GM23338 (cell line): ENCODE data around the gene MPRIP. TPM values are rescaled to one million over a fixed set of nuclear protein-coding genes. Genes with fewer than 3 reads are reported as not detected.

Experiments
- ATAC-seq: fragments of 200-7000 bp; cut with Tn5 transposase; 3 replicates; pipeline ENCODE4 v1.9.1; 2020
- DNase-seq: peaks from one replicate; pipeline ENCODE4 v3.0.0-alpha.2; 2015; ENCODE audit warnings: low spot score
- H2AFZ ChIP-seq: fragments of 200-600 bp; sonication (generic); 2 replicates; pipeline ENCODE4 v1.8.0; 2016; ENCODE audit warnings: antibody characterized with exemption, mild to moderate bottlenecking, moderate library complexity
- H3F3A ChIP-seq: fragments of 200-600 bp; sonication (generic); replicated peaks from 2 replicates; pipeline ENCODE4 v1.8.0; 2017; ENCODE audit warnings: antibody characterized with exemption, mixed run types, low read depth
- H3K27ac ChIP-seq: fragments of 200-600 bp; sonication (generic); 2 replicates; pipeline ENCODE4 v1.6.1; 2016; ENCODE audit warnings: low read depth
- H3K27me3 ChIP-seq: fragments of 200-600 bp; sonication (generic); 2 replicates; pipeline ENCODE4 v1.8.0; 2016; ENCODE audit warnings: mild to moderate bottlenecking, mixed run types, moderate library complexity; ENCODE audit not compliant: insufficient read depth
- H3K36me3 ChIP-seq: fragments of 200-600 bp; sonication (generic); 2 replicates; pipeline ENCODE4 v1.8.0; 2016; ENCODE audit warnings: mild to moderate bottlenecking; ENCODE audit not compliant: insufficient read depth
- H3K4me1 ChIP-seq: fragments of 200-600 bp; sonication (generic); 2 replicates; pipeline ENCODE4 v1.8.0; 2016; ENCODE audit warnings: mild to moderate bottlenecking, moderate library complexity; ENCODE audit not compliant: insufficient read depth
- H3K4me2 ChIP-seq: fragments of 200-600 bp; sonication (generic); 2 replicates; pipeline ENCODE4 v1.7.1; 2017; ENCODE audit warnings: mixed run types
- H3K4me3 ChIP-seq: fragments of 200-600 bp; sonication (generic); 2 replicates; pipeline ENCODE4 v1.6.1; 2016; ENCODE audit warnings: mixed run types
- H3K79me2 ChIP-seq: fragments of 200-600 bp; sonication (generic); replicated peaks from 2 replicates; pipeline ENCODE4 v1.8.0; 2017; ENCODE audit warnings: mild to moderate bottlenecking; ENCODE audit not compliant: insufficient read depth
- H3K9me2 ChIP-seq: fragments of 200-600 bp; sonication (generic); 2 replicates; pipeline ENCODE4 v1.8.0; 2017; ENCODE audit not compliant: insufficient read depth
- H4K20me1 ChIP-seq: fragments of 200-600 bp; sonication (generic); replicated peaks from 2 replicates; pipeline ENCODE4 v1.8.0; 2017; ENCODE audit warnings: mild to moderate bottlenecking; ENCODE audit not compliant: insufficient read depth
- H3K27ac Mint-ChIP-seq: 2 replicates; pipeline ENCODE4 v1.8.0; 2020; ENCODE audit warnings: inconsistent platforms, mild to moderate bottlenecking, moderate library complexity, mixed read lengths
- H3K27me3 Mint-ChIP-seq: 3 replicates; pipeline ENCODE4 v1.8.0; 2022; ENCODE audit warnings: low read depth, mild to moderate bottlenecking, moderate library complexity, mixed read lengths, inconsistent platforms; ENCODE audit not compliant: insufficient read depth, poor library complexity
- H3K36me3 Mint-ChIP-seq: 3 replicates; pipeline ENCODE4 v1.8.0; 2021; ENCODE audit warnings: low read depth, mild to moderate bottlenecking, inconsistent platforms, moderate library complexity, mixed read lengths
- H3K4me1 Mint-ChIP-seq: 3 replicates; pipeline ENCODE4 v1.8.0; 2020; ENCODE audit warnings: mild to moderate bottlenecking, inconsistent platforms, mixed read lengths
- H3K4me3 Mint-ChIP-seq: 3 replicates; pipeline ENCODE4 v1.8.0; 2021; ENCODE audit warnings: moderate library complexity, mild to moderate bottlenecking, inconsistent platforms, mixed read lengths
- H3K9me3 Mint-ChIP-seq: 3 replicates; pipeline ENCODE4 v1.8.0; 2020; ENCODE audit warnings: moderate library complexity, mild to moderate bottlenecking, inconsistent platforms, mixed read lengths
- CREB1 ChIP-seq: fragments of 250-450 bp; sonication (Bioruptor Pico); IDR thresholded peaks from 2 replicates; pipeline ENCODE4 v1.5.0; 2020; ENCODE audit warnings: low read depth, mild to moderate bottlenecking, moderate library complexity
- EZH2 ChIP-seq: fragments of 200-600 bp; sonication (generic); IDR thresholded peaks from one replicate; pipeline ENCODE4 v1.8.0; 2017; ENCODE audit warnings: antibody characterized with exemption, mild to moderate bottlenecking, low read depth; ENCODE audit not compliant: unreplicated experiment
- EZH2phosphoT487 ChIP-seq: fragments of 200-600 bp; sonication (generic); IDR thresholded peaks from one replicate; pipeline ENCODE4 v1.8.1; 2018; ENCODE audit warnings: antibody characterized with exemption; ENCODE audit not compliant: unreplicated experiment
- JUNB ChIP-seq: IDR thresholded peaks from one replicate; pipeline ENCODE4 v1.6.1; 2016; ENCODE audit warnings: antibody characterized with exemption; ENCODE audit not compliant: unreplicated experiment
- NANOG ChIP-seq: IDR thresholded peaks from 2 replicates; pipeline ENCODE4 v1.6.1; 2016; ENCODE audit warnings: antibody characterized with exemption, borderline replicate concordance
- POLR2AphosphoS5 ChIP-seq: IDR thresholded peaks from 2 replicates; pipeline ENCODE4 v1.6.1; 2016; ENCODE audit warnings: antibody characterized with exemption, low read depth
- STAT1 ChIP-seq: IDR thresholded peaks from one replicate; pipeline ENCODE4 v1.6.1; 2016; ENCODE audit warnings: antibody characterized with exemption; ENCODE audit not compliant: unreplicated experiment
- ZNF114 ChIP-seq: fragments of 250-450 bp; sonication (Bioruptor Pico); IDR thresholded peaks from 2 replicates; pipeline ENCODE4 v1.5.0; 2020; ENCODE audit warnings: mild to moderate bottlenecking, moderate library complexity
- ZNF331 ChIP-seq: fragments of 250-450 bp; sonication (Bioruptor Pico); IDR thresholded peaks from 2 replicates; pipeline ENCODE4 v1.5.0; 2020; ENCODE audit warnings: low read depth, mild to moderate bottlenecking, moderate library complexity
- polyA plus RNA-seq: library from polyadenylated mRNA; unstranded; fragments of >200 nt; fragmentation: Nextera tagmentation; extraction: Ambion mirVana; gene quantifications from 2 replicates; pipeline ENCODE4 v1.2.1, GENCODE V29; 2016
- total RNA-seq: library from RNA; depleted of rRNA; stranded (reverse); fragments of >200 nt; shearing (Covaris generic); gene quantifications from 2 replicates; pipeline ENCODE4 v1.2.3, GENCODE V29; 2014
- TF ChIP-seq, protein P1 (sequence below): IDR thresholded peaks from 2 replicates; pipeline ENCODE4 v1.6.1; 2016; ENCODE audit warnings: antibody characterized with exemption
- TF ChIP-seq, protein P2 (sequence below), 2 experiments: fragments of 200-600 bp in 1 of 2; sonication (generic) in 1 of 2; conservative IDR thresholded peaks; 2 replicates each; pipeline versions ENCODE4 v1.5.1 to v1.6.1; 2016 to 2017; ENCODE audit warnings: antibody characterized with exemption in 2 of 2, low read depth in 2 of 2, mild to moderate bottlenecking in 2 of 2, moderate library complexity in 1 of 2
- TF ChIP-seq, protein P3 (sequence below): IDR thresholded peaks from one replicate; pipeline ENCODE4 v1.6.1; 2018; ENCODE audit warnings: antibody characterized with exemption; ENCODE audit not compliant: unreplicated experiment
- TF ChIP-seq, protein P4 (sequence below): fragments of 250-450 bp; sonication (Bioruptor Pico); IDR thresholded peaks from 2 replicates; pipeline ENCODE4 v1.5.0; 2020; ENCODE audit warnings: mild to moderate bottlenecking, moderate library complexity

Gene MPRIP
- total and polyA plus RNA-seq, 2 experiments from 2014 or later: 39.3 to 113 TPM

DNA sequence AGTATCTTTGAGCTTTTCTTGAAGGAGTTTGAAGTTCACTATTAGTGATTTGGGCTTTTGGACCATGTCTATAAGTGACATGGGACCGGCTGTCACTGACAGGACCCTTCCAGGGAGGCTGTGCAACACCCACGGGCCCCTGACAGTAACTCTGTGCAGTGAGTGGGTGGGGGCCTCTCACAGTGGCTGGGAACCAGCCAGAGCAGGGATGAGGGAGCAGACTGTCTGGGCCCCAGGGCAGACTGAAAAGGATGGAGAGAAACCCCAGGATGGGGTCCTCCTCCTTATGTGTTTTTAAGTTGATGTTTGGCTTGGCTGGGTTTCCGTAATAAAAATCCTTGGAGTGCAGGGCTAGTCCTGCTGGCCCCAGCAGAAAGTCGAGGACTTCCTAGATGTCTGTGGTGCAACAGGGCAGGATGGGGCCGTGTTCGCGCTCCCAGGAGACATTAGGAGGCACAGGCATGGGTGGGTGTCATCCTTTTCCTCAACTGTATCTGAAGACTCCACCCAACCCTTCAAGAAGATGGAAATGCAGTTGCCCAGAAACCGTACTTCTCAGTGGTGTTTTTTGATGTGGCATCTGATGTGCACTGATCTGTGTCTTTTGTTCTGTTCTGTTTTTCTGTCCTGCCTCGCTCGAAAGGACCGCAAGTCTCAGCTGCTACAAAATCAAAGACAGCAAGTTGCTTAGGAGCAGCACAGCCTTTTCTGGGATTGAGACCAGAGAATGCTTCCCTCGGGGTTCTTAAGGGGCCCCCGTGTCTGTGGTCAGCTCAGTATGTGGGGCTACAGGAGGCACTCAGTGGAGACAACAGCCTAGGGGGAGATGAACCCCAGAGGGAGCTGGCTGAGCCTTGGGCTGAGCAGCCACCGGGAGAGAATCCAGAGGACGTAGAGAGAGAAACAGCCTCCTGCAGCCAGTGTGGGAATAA lies 139.7 kb downstream of the MPRIP start:
- Mint-ChIP-seq H3K4me1 (peaks cover 21% of the 10 kb centered on the region), H3K27me3 (peaks cover 1% of the 10 kb centered on the region), H3K27ac (no peak overlapping the region), H3K9me3 (no peaks in the 10 kb centered on the region), H3K36me3 (peaks cover 33% of the 10 kb centered on the region), H3K4me3 (no peak overlapping the region)
- Histone ChIP-seq H4K20me1 (no peaks in the 10 kb centered on the region; the same call in 1 of the 2 replicates), H3K9me2 (no peaks in the 10 kb centered on the region), H3K27ac (no peak overlapping the region), H3K4me1 (no peaks in the 10 kb centered on the region), H3F3A (no peaks in the 10 kb centered on the region), H2AFZ (no peak overlapping the region), H3K27me3 (no peaks in the 10 kb centered on the region), H3K36me3 (no peaks in the 10 kb centered on the region; the same call in 1 of the 2 replicates), H3K4me3 (no peak overlapping the region), H3K4me2 (no peak overlapping the region), H3K79me2 (no peaks in the 10 kb centered on the region)
- DNase-seq: no peak
- no peak for TF ChIP-seq EZH2phosphoT487
- TF ChIP-seq ZNF114 (CRISPR knock-in tag): no peak
- no peak for TF ChIP-seq JUNB
- TF ChIP-seq POLR2AphosphoS5: no peak
- TF ChIP-seq, protein P1, sequence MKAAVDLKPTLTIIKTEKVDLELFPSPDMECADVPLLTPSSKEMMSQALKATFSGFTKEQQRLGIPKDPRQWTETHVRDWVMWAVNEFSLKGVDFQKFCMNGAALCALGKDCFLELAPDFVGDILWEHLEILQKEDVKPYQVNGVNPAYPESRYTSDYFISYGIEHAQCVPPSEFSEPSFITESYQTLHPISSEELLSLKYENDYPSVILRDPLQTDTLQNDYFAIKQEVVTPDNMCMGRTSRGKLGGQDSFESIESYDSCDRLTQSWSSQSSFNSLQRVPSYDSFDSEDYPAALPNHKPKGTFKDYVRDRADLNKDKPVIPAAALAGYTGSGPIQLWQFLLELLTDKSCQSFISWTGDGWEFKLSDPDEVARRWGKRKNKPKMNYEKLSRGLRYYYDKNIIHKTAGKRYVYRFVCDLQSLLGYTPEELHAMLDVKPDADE: no peak
- TF ChIP-seq EZH2: no peak
- no peak for TF ChIP-seq ZNF331 (CRISPR knock-in tag)
- TF ChIP-seq, protein P2, sequence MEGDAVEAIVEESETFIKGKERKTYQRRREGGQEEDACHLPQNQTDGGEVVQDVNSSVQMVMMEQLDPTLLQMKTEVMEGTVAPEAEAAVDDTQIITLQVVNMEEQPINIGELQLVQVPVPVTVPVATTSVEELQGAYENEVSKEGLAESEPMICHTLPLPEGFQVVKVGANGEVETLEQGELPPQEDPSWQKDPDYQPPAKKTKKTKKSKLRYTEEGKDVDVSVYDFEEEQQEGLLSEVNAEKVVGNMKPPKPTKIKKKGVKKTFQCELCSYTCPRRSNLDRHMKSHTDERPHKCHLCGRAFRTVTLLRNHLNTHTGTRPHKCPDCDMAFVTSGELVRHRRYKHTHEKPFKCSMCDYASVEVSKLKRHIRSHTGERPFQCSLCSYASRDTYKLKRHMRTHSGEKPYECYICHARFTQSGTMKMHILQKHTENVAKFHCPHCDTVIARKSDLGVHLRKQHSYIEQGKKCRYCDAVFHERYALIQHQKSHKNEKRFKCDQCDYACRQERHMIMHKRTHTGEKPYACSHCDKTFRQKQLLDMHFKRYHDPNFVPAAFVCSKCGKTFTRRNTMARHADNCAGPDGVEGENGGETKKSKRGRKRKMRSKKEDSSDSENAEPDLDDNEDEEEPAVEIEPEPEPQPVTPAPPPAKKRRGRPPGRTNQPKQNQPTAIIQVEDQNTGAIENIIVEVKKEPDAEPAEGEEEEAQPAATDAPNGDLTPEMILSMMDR (conservative IDR thresholded peaks at IDR 0.05; ENCODE audit: low read depth in 2 of 2): no peak
- no peak for TF ChIP-seq NANOG
- TF ChIP-seq STAT1: no peak
- TF ChIP-seq, protein P3, sequence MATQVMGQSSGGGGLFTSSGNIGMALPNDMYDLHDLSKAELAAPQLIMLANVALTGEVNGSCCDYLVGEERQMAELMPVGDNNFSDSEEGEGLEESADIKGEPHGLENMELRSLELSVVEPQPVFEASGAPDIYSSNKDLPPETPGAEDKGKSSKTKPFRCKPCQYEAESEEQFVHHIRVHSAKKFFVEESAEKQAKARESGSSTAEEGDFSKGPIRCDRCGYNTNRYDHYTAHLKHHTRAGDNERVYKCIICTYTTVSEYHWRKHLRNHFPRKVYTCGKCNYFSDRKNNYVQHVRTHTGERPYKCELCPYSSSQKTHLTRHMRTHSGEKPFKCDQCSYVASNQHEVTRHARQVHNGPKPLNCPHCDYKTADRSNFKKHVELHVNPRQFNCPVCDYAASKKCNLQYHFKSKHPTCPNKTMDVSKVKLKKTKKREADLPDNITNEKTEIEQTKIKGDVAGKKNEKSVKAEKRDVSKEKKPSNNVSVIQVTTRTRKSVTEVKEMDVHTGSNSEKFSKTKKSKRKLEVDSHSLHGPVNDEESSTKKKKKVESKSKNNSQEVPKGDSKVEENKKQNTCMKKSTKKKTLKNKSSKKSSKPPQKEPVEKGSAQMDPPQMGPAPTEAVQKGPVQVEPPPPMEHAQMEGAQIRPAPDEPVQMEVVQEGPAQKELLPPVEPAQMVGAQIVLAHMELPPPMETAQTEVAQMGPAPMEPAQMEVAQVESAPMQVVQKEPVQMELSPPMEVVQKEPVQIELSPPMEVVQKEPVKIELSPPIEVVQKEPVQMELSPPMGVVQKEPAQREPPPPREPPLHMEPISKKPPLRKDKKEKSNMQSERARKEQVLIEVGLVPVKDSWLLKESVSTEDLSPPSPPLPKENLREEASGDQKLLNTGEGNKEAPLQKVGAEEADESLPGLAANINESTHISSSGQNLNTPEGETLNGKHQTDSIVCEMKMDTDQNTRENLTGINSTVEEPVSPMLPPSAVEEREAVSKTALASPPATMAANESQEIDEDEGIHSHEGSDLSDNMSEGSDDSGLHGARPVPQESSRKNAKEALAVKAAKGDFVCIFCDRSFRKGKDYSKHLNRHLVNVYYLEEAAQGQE: no peak
- TF ChIP-seq, protein P4, sequence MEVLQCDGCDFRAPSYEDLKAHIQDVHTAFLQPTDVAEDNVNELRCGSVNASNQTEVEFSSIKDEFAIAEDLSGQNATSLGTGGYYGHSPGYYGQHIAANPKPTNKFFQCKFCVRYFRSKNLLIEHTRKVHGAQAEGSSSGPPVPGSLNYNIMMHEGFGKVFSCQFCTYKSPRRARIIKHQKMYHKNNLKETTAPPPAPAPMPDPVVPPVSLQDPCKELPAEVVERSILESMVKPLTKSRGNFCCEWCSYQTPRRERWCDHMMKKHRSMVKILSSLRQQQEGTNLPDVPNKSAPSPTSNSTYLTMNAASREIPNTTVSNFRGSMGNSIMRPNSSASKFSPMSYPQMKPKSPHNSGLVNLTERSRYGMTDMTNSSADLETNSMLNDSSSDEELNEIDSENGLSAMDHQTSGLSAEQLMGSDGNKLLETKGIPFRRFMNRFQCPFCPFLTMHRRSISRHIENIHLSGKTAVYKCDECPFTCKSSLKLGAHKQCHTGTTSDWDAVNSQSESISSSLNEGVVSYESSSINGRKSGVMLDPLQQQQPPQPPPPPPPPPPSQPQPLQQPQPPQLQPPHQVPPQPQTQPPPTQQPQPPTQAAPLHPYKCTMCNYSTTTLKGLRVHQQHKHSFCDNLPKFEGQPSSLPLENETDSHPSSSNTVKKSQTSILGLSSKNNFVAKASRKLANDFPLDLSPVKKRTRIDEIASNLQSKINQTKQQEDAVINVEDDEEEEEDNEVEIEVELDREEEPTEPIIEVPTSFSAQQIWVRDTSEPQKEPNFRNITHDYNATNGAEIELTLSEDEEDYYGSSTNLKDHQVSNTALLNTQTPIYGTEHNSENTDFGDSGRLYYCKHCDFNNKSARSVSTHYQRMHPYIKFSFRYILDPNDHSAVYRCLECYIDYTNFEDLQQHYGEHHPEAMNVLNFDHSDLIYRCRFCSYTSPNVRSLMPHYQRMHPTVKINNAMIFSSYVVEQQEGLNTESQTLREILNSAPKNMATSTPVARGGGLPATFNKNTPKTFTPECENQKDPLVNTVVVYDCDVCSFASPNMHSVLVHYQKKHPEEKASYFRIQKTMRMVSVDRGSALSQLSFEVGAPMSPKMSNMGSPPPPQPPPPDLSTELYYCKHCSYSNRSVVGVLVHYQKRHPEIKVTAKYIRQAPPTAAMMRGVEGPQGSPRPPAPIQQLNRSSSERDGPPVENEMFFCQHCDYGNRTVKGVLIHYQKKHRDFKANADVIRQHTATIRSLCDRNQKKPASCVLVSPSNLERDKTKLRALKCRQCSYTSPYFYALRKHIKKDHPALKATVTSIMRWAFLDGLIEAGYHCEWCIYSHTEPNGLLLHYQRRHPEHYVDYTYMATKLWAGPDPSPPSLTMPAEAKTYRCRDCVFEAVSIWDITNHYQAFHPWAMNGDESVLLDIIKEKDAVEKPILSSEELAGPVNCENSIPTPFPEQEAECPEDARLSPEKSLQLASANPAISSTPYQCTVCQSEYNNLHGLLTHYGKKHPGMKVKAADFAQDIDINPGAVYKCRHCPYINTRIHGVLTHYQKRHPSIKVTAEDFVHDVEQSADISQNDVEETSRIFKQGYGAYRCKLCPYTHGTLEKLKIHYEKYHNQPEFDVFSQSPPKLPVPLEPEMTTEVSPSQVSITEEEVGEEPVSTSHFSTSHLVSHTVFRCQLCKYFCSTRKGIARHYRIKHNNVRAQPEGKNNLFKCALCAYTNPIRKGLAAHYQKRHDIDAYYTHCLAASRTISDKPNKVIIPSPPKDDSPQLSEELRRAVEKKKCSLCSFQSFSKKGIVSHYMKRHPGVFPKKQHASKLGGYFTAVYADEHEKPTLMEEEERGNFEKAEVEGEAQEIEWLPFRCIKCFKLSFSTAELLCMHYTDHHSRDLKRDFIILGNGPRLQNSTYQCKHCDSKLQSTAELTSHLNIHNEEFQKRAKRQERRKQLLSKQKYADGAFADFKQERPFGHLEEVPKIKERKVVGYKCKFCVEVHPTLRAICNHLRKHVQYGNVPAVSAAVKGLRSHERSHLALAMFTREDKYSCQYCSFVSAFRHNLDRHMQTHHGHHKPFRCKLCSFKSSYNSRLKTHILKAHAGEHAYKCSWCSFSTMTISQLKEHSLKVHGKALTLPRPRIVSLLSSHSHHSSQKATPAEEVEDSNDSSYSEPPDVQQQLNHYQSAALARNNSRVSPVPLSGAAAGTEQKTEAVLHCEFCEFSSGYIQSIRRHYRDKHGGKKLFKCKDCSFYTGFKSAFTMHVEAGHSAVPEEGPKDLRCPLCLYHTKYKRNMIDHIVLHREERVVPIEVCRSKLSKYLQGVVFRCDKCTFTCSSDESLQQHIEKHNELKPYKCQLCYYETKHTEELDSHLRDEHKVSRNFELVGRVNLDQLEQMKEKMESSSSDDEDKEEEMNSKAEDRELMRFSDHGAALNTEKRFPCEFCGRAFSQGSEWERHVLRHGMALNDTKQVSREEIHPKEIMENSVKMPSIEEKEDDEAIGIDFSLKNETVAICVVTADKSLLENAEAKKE: no peak
- no peak for TF ChIP-seq CREB1 (CRISPR knock-in tag)
- no peak for ATAC-seq
